ENCODE data around the gene EEPD1.
"Not testable (repeated sequence)": the region's sequence is repeated elsewhere in the genome, so short reads cannot be mapped to it uniquely, and the experiment has no call there.

EEPD1 gene

DNA sequence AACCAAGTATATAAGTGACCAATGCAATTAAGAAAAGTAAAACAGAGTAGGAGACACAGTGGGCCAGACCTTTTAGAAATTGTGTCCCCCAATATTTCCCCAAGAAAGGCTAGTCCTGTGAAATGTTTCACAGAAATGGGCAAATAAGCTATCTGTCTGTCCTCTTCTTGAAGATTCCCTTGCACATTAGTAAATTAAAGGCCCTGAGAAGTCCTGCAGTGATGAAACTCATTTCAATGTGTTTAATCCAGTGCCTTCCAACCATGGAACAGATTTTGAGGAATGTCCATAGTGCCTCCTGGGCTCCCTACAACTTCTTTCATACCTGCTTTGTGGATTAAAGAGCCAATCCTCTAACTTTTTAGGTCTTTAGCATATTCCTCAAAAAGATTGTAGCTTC is 11.2 kb upstream of the EEPD1 start:
- Histone ChIP-seq H3K27me3 (replicated peaks) (no peaks in the 10 kb centered on the region), H3K27ac (no peak overlapping the region), H3K4me3 (ENCODE audit: low read depth, low read length) (no peak overlapping the region), H3K36me3 (replicated peaks) (no peaks in the 10 kb centered on the region)
- no peak for DNase-seq
- TF ChIP-seq, protein P1, sequence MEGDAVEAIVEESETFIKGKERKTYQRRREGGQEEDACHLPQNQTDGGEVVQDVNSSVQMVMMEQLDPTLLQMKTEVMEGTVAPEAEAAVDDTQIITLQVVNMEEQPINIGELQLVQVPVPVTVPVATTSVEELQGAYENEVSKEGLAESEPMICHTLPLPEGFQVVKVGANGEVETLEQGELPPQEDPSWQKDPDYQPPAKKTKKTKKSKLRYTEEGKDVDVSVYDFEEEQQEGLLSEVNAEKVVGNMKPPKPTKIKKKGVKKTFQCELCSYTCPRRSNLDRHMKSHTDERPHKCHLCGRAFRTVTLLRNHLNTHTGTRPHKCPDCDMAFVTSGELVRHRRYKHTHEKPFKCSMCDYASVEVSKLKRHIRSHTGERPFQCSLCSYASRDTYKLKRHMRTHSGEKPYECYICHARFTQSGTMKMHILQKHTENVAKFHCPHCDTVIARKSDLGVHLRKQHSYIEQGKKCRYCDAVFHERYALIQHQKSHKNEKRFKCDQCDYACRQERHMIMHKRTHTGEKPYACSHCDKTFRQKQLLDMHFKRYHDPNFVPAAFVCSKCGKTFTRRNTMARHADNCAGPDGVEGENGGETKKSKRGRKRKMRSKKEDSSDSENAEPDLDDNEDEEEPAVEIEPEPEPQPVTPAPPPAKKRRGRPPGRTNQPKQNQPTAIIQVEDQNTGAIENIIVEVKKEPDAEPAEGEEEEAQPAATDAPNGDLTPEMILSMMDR (IDR thresholded peaks at IDR 0.05; ENCODE audit: low read depth, low read length, missing control alignments) = no peak
- in situ Hi-C loops (cut with HindIII; ENCODE audit: low pct_ligation_motif_present, low sequenced_read_pairs) = no loop called here

DNA sequence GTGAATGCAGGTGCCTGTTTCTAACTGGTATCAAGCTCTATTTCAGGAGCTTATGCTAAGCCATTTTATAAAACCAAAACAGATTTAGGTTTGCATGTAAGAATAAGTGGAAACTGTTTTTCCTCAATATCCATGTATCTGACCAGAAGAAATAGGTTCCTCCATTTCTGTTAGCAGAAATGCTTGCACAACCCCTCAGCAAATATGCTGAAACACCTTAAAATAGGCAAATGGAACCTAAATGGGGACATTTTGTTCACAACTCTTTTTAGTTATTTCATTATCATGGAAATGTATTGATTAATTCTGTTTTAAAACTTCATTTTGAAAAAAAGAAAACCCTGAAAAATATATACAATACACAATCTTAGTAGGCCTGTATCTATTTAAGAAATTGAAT is 8.9 kb upstream of the EEPD1 start:
- Histone ChIP-seq H3K4me3 (ENCODE audit: low read depth, low read length) (no peak overlapping the region), H3K27ac (no peak overlapping the region), H3K36me3 (replicated peaks) (no peaks in the 10 kb centered on the region), H3K27me3 (replicated peaks) (no peaks in the 10 kb centered on the region)
- no peak for DNase-seq
- TF ChIP-seq, protein P1 (IDR thresholded peaks at IDR 0.05; ENCODE audit: low read depth, low read length, missing control alignments) = no peak
- in situ Hi-C loops (cut with HindIII; ENCODE audit: low pct_ligation_motif_present, low sequenced_read_pairs) = no loop called here

DNA sequence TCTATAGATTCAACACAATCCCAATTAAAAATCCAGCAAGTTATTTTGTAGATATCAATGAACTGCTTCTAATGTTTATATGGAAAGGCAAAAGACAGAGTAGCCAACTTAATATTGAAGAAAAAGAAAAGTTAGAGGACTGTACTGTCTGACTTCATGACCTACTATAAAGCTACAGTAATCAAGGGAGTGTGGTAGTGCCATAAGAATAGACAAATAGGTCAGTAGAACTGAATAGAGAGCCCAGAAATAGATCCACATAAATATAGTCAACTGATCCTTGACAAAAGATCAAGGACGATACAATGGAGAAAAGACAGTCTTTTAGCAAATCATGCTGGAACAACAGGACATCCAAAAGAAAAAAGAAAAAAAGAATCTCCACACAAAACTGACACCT is 7.4 kb upstream of the EEPD1 start:
- Histone ChIP-seq H3K27me3 (replicated peaks) (no peaks in the 10 kb centered on the region), H3K36me3 (replicated peaks) (no peaks in the 10 kb centered on the region), H3K4me3 (ENCODE audit: low read depth, low read length) (no peak overlapping the region), H3K27ac (no peak overlapping the region)
- DNase-seq = no peak
- TF ChIP-seq, protein P1 (IDR thresholded peaks at IDR 0.05; ENCODE audit: low read depth, low read length, missing control alignments) = no peak
- in situ Hi-C loops (cut with HindIII; ENCODE audit: low pct_ligation_motif_present, low sequenced_read_pairs) = no loop called here

DNA sequence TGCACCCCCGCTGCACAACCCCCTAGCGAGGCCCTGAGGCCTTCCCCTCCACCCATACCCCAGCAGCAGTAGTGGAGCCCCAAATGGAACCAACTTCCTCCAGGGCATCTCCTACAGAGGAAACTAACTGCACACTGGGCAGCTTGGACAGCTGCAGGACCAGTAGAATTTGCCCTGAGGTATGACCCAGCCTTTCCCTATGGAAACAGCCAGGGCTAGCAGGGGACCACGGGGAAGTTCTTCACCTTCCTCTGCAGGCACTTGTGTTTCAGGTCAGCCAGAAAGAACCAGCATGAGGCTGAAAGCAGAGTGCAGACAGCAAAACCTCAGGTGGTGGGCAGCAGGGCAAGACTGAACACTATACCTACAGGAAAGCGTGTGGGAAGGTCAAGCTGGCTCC is 5.7 kb upstream of the EEPD1 start:
- no peak overlapping the region for H3K27ac ChIP-seq
- in situ Hi-C loops (cut with HindIII; ENCODE audit: low pct_ligation_motif_present, low sequenced_read_pairs) = no loop called here
- DNase-seq = no peak
- no peaks in the 10 kb centered on the region for H3K27me3 ChIP-seq (replicated peaks)
- H3K4me3 ChIP-seq (ENCODE audit: low read depth, low read length) = no peak overlapping the region
- no peaks in the 10 kb centered on the region for H3K36me3 ChIP-seq (replicated peaks)
- TF ChIP-seq, protein P1 (IDR thresholded peaks at IDR 0.05; ENCODE audit: low read depth, low read length, missing control alignments) = no peak

DNA sequence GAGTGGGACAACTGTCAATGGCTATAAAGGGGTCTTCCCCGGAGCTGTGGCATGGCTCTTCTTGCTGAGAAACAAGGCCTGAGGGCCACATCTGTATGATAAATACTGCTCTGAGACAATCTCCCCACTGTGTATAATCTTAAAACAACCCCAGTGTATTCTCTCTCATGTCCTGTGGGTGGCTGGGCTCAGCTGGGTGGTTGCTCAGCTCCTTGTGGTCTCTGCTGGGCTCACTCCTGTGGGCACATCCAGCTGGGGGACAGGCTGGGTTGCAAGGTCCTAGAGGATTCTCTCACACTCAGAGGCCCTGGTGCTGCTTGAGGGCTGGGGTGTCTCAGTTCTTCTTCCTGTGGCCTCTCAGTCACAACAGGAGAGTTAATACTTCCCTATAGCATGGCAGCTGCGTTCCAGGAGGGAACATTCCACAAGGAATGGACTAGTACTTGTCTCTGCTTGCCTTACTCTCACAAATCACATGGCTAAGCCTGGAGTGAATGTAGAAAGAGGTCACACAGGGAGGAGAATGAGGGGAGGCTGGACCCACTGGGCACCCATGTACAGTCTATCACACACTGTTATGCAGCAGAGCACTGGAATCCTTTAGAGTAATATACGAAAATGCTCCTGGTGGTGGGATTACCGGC is 4.5 kb upstream of the EEPD1 start:
- H3K4me3 ChIP-seq (ENCODE audit: low read depth, low read length) = no peak overlapping the region
- no peaks in the 10 kb centered on the region for H3K27me3 ChIP-seq (replicated peaks)
- TF ChIP-seq, protein P1 (IDR thresholded peaks at IDR 0.05; ENCODE audit: low read depth, low read length, missing control alignments) = no peak
- in situ Hi-C loops (cut with HindIII; ENCODE audit: low pct_ligation_motif_present, low sequenced_read_pairs) = no loop called here
- H3K27ac ChIP-seq = no peak overlapping the region
- no peaks in the 10 kb centered on the region for H3K36me3 ChIP-seq (replicated peaks)
- no peak for DNase-seq

DNA sequence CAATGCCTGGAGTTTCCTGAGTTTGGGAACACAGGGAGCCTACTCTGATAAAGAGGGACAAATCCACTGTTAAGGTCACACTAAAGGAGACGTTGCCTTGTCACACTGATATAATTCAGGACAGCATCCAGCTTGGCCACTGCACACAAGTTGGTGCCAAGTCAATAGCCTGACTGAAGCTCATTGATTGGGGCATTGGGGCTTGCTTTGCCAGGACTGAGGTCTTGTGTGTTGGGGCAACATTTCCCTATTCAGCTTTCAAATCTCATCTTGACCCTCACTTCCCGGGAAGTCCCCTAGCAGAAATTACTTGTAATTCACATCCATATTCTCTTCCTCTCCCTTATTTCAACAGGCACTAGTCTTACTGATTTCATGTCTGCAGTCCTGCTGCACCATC is 3.8 kb upstream of the EEPD1 start:
- DNase-seq; H3K27me3 ChIP-seq (replicated peaks); H3K36me3 ChIP-seq (replicated peaks); H3K4me3 ChIP-seq (ENCODE audit: low read depth, low read length); in situ Hi-C loops (cut with HindIII; ENCODE audit: low pct_ligation_motif_present, low sequenced_read_pairs); H3K27ac ChIP-seq: not testable (repeated sequence)

All from brain microvascular endothelial cell (primary cell).